ENCODE measurements around the gene OVCA2.

DNA sequence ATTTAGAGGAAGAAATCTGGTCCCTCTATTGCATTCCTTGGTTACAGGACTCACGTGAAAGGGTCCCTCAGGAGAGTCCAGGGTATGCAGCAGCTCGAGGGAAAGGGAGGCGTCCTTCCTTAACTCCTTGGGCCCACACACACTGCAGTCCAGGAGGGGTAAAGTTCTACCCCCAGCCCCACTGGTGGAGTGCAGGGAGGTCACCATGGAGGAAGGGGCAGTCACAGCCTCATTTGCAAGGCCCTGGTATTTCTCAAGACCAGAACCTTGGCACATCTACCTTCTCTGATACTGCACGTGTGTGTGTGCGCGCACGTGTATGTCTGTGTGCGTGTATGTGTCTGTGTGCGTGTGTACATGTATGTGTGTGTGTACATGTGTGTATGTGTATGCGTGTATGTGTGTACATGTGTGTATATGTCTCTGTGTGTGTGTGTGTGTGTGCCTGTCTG is 24.2 kb downstream of the OVCA2 start:
- TF ChIP-seq ZNF629 (tag by site-specific recombination; IDR thresholded peaks at IDR 0.05): no peak
- TF ChIP-seq, protein P1, sequence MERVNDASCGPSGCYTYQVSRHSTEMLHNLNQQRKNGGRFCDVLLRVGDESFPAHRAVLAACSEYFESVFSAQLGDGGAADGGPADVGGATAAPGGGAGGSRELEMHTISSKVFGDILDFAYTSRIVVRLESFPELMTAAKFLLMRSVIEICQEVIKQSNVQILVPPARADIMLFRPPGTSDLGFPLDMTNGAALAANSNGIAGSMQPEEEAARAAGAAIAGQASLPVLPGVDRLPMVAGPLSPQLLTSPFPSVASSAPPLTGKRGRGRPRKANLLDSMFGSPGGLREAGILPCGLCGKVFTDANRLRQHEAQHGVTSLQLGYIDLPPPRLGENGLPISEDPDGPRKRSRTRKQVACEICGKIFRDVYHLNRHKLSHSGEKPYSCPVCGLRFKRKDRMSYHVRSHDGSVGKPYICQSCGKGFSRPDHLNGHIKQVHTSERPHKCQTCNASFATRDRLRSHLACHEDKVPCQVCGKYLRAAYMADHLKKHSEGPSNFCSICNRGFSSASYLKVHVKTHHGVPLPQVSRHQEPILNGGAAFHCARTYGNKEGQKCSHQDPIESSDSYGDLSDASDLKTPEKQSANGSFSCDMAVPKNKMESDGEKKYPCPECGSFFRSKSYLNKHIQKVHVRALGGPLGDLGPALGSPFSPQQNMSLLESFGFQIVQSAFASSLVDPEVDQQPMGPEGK (tag by site-specific recombination; IDR thresholded peaks at IDR 0.05): no peak
- TF ChIP-seq ZFP37 (tag by site-specific recombination; IDR thresholded peaks at IDR 0.05): no peak
- TF ChIP-seq CTCF (tag by site-specific recombination; IDR thresholded peaks at IDR 0.05): no peak
- no peak for TF ChIP-seq ZNF585B (tag by site-specific recombination; IDR thresholded peaks at IDR 0.05)
- no peak for TF ChIP-seq ZNF510 (tag by site-specific recombination; IDR thresholded peaks at IDR 0.05; ENCODE audit: insufficient replicate concordance)
- TF ChIP-seq TCF7L2 (IDR thresholded peaks at IDR 0.05; ENCODE audit: borderline replicate concordance, low read depth, low read length): no peak
- TF ChIP-seq REST (tag by site-specific recombination; IDR thresholded peaks at IDR 0.05): no peak
